HG02678 (cell line): ENCODE data around the gene PIK3C2B.

ENCODE experiments used
- ATAC-seq: cut with Tn5 transposase; IDR thresholded peaks from one replicate; pipeline ENCODE4 v1.9.1; 2021; ENCODE audit warnings: mild to moderate bottlenecking, moderate library complexity; ENCODE audit not compliant: unreplicated experiment

Gene PIK3C2B

DNA sequence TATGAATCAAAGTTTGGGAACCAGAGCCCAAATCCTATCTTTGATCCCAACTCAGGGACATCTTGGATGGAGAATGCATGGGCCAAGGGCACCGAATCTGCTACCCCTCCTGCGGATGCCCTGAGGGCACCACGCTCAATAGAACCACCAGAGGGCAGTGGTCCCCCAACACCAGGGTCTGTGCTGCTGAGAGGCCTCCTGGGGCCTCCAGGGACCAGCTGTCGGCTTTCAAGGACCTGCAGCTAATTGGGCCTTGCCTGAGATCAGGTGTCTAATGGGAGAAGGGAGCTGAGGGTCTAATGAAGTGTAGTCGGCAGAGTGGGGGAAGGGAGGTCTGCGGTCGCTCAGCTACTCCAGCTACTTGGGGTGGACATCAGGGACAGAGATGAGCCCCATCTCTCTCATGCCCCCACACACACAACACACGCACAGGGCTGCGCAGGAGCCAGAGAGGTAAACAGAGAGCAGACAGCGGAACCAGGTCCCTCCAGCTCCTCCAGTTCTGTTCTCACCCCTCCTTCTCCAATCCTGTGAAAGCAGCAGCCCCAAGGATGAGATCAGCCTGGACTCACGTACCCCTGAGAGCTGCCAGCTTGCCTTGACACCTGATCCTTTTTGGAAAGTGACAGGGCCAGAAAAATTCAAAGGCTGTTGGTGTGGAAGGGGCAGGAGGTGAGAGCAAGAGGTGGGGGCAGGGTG, 48.0 kb downstream of the PIK3C2B start:
- ATAC-seq, result peak; percentile 71

DNA sequence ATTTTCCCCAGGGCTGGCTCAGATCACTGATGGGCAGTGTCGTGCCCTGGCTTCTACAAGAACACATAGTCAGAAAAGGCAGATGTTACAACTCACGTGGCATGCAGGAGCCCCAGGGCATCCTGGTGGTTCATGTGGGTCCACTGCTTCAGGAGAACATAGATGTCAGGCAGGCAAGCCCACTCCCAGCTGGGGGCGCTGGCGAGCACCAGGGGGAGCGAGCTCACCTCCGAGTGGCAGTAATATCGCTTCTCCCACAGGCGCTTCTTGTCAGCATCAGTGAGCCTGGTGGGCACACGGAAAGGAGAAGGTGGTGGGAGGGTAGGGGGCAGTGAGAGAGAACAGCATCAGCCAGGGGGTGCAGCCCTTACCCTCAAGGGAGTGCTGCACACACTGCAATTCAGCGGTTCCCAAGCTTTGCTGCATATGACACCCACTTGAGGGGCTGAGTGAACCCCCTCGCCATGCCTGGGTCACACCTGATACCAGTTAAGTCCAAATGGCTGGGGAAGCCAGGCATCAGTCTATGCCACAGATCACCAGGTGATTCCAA, 48.7 kb downstream of the PIK3C2B start:
- ATAC-seq, result no peak
